WI38 (cell line): ENCODE data around the gene ELMO1.

ENCODE experiments used
- H3K4me3 ChIP-seq: 2 replicates; pipeline ENCODE4 v1.5.1; 2011; ENCODE audit warnings: low read depth, mild to moderate bottlenecking, control low read depth, low read length
- TF ChIP-seq, protein P1 (sequence below): IDR thresholded peaks from 2 replicates; pipeline ENCODE4 v1.5.1; 2012; ENCODE audit warnings: low read depth, mild to moderate bottlenecking, control low read depth, low read length

The ELMO1 gene

DNA sequence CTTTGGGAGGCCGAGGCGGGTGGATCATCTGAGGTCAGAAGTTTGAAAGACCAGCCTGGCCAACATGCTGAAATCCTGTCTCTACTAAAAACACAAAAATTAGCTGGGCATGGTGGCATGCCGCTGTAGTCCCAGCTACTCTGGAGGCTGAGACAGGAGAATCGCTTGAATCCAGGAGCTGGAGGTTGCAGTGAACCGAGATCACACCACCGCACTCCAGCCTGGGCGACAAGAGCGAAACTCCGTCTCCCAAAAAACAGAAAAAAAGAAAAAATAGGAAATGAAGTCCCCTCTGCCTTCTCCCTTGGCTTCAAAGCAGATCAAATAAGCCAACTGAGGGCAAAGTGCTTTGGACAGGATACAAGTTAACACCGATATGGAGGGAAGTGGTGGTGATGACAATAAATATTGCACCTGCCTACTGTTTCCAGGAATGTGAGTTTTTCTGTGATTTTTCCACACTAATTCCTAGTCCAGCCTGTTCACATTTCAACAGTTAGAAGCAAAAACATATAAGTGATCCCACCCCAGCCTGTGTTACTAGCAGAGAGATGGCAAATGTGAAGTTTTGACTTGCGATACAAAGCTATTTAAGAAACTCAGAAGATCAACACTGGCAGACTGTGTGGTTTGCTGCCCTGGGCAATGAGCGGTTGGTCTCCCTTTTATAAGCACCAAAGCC is 433.2 kb downstream of the ELMO1 start:
- TF ChIP-seq, protein P1, sequence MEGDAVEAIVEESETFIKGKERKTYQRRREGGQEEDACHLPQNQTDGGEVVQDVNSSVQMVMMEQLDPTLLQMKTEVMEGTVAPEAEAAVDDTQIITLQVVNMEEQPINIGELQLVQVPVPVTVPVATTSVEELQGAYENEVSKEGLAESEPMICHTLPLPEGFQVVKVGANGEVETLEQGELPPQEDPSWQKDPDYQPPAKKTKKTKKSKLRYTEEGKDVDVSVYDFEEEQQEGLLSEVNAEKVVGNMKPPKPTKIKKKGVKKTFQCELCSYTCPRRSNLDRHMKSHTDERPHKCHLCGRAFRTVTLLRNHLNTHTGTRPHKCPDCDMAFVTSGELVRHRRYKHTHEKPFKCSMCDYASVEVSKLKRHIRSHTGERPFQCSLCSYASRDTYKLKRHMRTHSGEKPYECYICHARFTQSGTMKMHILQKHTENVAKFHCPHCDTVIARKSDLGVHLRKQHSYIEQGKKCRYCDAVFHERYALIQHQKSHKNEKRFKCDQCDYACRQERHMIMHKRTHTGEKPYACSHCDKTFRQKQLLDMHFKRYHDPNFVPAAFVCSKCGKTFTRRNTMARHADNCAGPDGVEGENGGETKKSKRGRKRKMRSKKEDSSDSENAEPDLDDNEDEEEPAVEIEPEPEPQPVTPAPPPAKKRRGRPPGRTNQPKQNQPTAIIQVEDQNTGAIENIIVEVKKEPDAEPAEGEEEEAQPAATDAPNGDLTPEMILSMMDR, result no peak
- H3K4me3 ChIP-seq, result no peak overlapping the region

DNA sequence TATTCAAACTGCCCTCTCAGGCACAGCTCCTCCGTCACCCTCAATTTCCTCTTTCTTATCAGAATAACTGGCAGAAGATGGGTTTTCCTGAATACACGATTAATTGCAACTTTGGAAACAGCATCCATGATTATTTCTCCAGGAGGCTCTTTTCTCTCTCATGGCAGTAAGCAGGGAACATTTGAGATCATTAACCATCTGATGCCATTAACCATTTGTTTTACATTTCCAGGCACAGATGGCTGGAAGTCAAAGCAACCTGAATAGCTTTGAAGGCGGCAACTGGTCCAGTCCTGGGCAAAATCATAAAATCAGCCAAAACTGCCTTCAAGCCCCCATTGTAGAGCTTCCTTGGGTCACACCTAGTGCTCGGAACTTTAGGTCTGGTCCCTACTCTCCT is 434.9 kb downstream of the ELMO1 start:
- no peak overlapping the region for H3K4me3 ChIP-seq
- TF ChIP-seq, protein P1, result no peak

- TF ChIP-seq, protein P1, result no peak
- H3K4me3 ChIP-seq, result no peak overlapping the region
Measured at GRCh38 chr7:37011151-37011890, 437.3 kb downstream of the ELMO1 start.

DNA sequence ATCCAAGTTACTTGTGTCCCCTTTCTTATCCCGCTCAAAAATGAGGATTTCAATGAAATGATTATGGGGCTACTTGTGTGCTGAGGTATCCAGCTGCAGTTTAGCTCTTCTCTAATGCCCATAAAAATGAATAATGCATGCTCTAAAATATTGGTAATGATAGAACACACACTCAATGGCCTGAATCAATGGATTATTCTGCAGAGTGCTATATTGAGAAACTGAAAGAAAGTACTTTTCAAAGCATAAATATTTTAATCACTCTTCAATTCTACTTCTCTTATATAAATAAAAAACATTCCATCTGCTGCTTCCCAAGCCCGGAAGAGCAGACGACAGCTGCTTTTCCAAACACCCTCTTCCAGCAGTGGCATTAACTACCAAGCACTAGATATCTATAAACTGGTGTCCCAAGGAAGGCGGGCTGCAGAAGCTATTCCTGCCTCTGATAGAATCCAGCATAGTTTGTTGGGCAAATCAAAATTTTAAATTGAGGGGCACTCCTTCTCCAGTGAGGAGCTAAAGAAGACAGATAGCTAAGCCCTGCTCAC is 439.5 kb downstream of the ELMO1 start:
- TF ChIP-seq, protein P1, result no peak

DNA sequence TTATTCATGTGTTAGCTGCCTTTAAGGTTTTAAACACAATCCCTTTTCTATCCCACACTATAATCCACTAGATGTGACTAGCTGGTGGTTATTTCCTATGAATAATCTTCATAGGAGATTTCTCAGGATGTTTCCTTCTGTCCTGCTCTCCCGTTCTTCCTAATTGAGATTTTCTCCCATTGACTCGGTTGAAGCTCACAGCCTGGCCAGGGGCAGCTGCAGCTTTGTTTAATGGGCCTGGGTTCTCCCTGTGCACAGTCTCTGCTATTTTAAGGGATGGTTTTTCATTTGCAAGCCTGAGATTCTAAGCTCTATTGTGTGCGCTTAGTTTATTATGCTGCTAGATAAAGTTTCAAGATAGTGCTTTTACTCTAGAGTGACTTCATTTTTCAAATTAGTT is 441.0 kb downstream of the ELMO1 start:
- TF ChIP-seq, protein P1, result no peak
- H3K4me3 ChIP-seq, result no peak overlapping the region

More for the DNA sequence above, 439.5 kb downstream of the ELMO1 start:
- no peak overlapping the region for H3K4me3 ChIP-seq

- H3K4me3 ChIP-seq, result no peak overlapping the region
- TF ChIP-seq, protein P1, result no peak
Measured at GRCh38 chr7:37007268-37007667, 441.4 kb downstream of the ELMO1 start.

DNA sequence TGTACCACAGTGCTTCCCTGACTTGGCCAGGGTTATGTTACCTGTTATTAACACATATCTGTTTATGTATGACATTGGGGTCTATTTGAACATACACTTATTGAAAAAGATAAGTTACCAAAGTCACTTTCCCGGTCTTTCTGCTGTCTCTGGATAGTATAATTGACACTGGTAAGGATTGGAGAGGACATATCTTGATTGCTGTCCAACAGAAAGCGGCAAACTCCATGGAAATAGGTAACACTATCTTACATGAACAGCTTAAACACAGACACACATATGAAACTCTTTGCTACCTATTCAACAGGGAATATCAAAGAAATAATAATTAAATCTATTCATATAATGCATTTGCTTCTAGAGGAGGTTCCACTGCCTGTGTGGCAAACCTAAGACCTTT is 441.9 kb downstream of the ELMO1 start:
- no peak overlapping the region for H3K4me3 ChIP-seq
- TF ChIP-seq, protein P1, result no peak
